HG03460 (cell line): Measurements from ENCODE around the gene ARHGEF28.
A peak's percentile ranks its signal among the peaks of the same experiment; 100 is the strongest.

Source experiments
- ATAC-seq: cut with Tn5 transposase; IDR thresholded peaks from one replicate; pipeline ENCODE4 v1.9.1; 2021; ENCODE audit not compliant: unreplicated experiment

Gene ARHGEF28

GRCh38 chr5:73625944-73626811 lies at the start of gene ARHGEF28:
Gene ARHGEF28, plus strand, starts transcription at chr5:73626196. Its CDS starts 58,656 bp downstream, at chr5:73684852.
- no peak for ATAC-seq

- ATAC-seq: no peak
Measured at GRCh38 chr5:73582285-73583145, 43.5 kb upstream of the ARHGEF28 start.

- ATAC-seq: peak; percentile 71
Measured at GRCh38 chr5:73587923-73588322, 38.1 kb upstream of the ARHGEF28 start.

GRCh38 chr5:73591102-73591695 lies 34.8 kb upstream of the ARHGEF28 start:
- ATAC-seq: no peak

- ATAC-seq: no peak
Measured at GRCh38 chr5:73591698-73592501, 34.1 kb upstream of the ARHGEF28 start.

- no peak for ATAC-seq
Measured at GRCh38 chr5:73592551-73592950, 33.4 kb upstream of the ARHGEF28 start.

- ATAC-seq: no peak
Measured at GRCh38 chr5:73596705-73597328, 29.2 kb upstream of the ARHGEF28 start.

GRCh38 chr5:73599380-73599779 lies 26.6 kb upstream of the ARHGEF28 start:
- no peak for ATAC-seq

GRCh38 chr5:73603998-73604397 lies 22.0 kb upstream of the ARHGEF28 start:
- ATAC-seq: no peak

- ATAC-seq: no peak
Measured at GRCh38 chr5:73605223-73606087, 20.5 kb upstream of the ARHGEF28 start.

GRCh38 chr5:73606206-73606753 lies 19.7 kb upstream of the ARHGEF28 start:
- no peak for ATAC-seq

GRCh38 chr5:73607228-73607627 lies 18.8 kb upstream of the ARHGEF28 start:
- ATAC-seq: no peak

GRCh38 chr5:73612799-73613198 lies 13.2 kb upstream of the ARHGEF28 start:
- no peak for ATAC-seq

- no peak for ATAC-seq
Measured at GRCh38 chr5:73615085-73615484, 10.9 kb upstream of the ARHGEF28 start.

GRCh38 chr5:73615947-73616346 lies 10.0 kb upstream of the ARHGEF28 start:
- ATAC-seq: no peak

GRCh38 chr5:73617510-73618279 lies 8.3 kb upstream of the ARHGEF28 start:
- ATAC-seq: no peak

GRCh38 chr5:73619606-73620333 lies 6.2 kb upstream of the ARHGEF28 start:
- no peak for ATAC-seq

GRCh38 chr5:73620334-73620687 lies 5.7 kb upstream of the ARHGEF28 start:
- no peak for ATAC-seq
